Mononuclear cell (primary cell): Measurements from ENCODE around the gene RGS18. TPM values are rescaled to one million over a fixed set of nuclear protein-coding genes. Genes with fewer than 3 reads are reported as not detected.
A peak's percentile ranks its signal among the peaks of the same experiment; 100 is the strongest.
"Not testable (repeated sequence)": the region's sequence is repeated elsewhere in the genome, so short reads cannot be mapped to it uniquely, and the experiment has no call there.

Experiments used
- H3K27me3 ChIP-seq: 2 replicates; pipeline ENCODE4 v1.6.0; 2011; ENCODE audit warnings: low read length, control low read depth; ENCODE audit not compliant: insufficient read depth
- H3K4me1 ChIP-seq: 2 replicates; pipeline ENCODE4 v1.5.1; 2011; ENCODE audit warnings: mild to moderate bottlenecking, low read length, control low read depth; ENCODE audit not compliant: insufficient read depth
- H3K4me3 ChIP-seq: 2 replicates; pipeline ENCODE4 v1.5.1; 2011; ENCODE audit warnings: mild to moderate bottlenecking, low read length, moderate library complexity
- H3K9me3 ChIP-seq: 2 replicates; pipeline ENCODE4 v1.5.1; 2011; ENCODE audit warnings: low read depth, mild to moderate bottlenecking, control low read depth, low read length
- total RNA-seq: library from RNA; depleted of rRNA; stranded (reverse); fragments of >200 nt; gene quantifications from one replicate; pipeline ENCODE4 v1.2.3, GENCODE V29; 2012

Gene RGS18, protein sequence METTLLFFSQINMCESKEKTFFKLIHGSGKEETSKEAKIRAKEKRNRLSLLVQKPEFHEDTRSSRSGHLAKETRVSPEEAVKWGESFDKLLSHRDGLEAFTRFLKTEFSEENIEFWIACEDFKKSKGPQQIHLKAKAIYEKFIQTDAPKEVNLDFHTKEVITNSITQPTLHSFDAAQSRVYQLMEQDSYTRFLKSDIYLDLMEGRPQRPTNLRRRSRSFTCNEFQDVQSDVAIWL
- total RNA-seq, result 263 TPM

DNA sequence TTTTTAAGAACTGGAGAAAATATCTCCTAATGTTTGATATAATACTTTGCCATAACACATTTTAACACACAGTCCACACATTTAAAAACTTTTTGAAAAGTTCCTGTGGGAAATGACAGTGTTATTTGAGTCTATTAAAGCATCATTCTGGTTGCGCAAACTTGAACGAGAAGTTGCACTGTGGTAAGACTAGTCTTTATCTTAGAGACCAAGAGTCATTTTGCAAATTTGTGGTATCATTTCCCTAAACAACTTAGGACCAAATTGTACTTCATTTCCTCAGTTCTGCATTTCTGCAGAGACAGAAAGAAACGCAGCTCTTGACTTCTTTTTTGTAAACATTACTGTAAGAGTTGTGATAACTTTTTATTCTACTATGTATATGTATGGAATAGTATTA, at the start of gene RGS18:
TSS of gene RGS18 (plus strand) at position 282 of the 400 bp plus-strand sequence. CDS start 176 bp downstream, outside the sequence.
- H3K4me3 ChIP-seq, result peak within 1 kb of the TSS; percentile 61
- no peaks in the 10 kb centered on the region for H3K9me3 ChIP-seq
- H3K27me3 ChIP-seq, result no peaks in the 10 kb centered on the region
- H3K4me1 ChIP-seq, result peaks cover 23% of the 10 kb centered on the region

- H3K27me3 ChIP-seq, result no peaks in the 10 kb centered on the region
- no peaks in the 10 kb centered on the region for H3K4me1 ChIP-seq
- H3K9me3 ChIP-seq, result no peaks in the 10 kb centered on the region
- no peak overlapping the region for H3K4me3 ChIP-seq
Measured at GRCh38 chr1:192109576-192109975, 48.7 kb upstream of the RGS18 start.

- no peaks in the 10 kb centered on the region for H3K9me3 ChIP-seq
- no peak overlapping the region for H3K4me3 ChIP-seq
- no peaks in the 10 kb centered on the region for H3K27me3 ChIP-seq
- no peaks in the 10 kb centered on the region for H3K4me1 ChIP-seq
Measured at GRCh38 chr1:192115000-192115399, 43.3 kb upstream of the RGS18 start.

GRCh38 chr1:192118881-192119405, 39.3 kb upstream of the RGS18 start:
- no peak overlapping the region for H3K4me3 ChIP-seq
- no peaks in the 10 kb centered on the region for H3K9me3 ChIP-seq
- no peaks in the 10 kb centered on the region for H3K27me3 ChIP-seq
- H3K4me1 ChIP-seq, result no peaks in the 10 kb centered on the region

- H3K27me3 ChIP-seq, result no peaks in the 10 kb centered on the region
- no peaks in the 10 kb centered on the region for H3K4me1 ChIP-seq
- H3K4me3 ChIP-seq, result no peak overlapping the region
- no peaks in the 10 kb centered on the region for H3K9me3 ChIP-seq
Measured at GRCh38 chr1:192119701-192120100, 38.6 kb upstream of the RGS18 start.

GRCh38 chr1:192122668-192123067, 35.6 kb upstream of the RGS18 start:
- H3K4me3 ChIP-seq, result no peak overlapping the region

GRCh38 chr1:192123212-192123611, 35.0 kb upstream of the RGS18 start:
- Histone ChIP-seq H3K4me1 (no peaks in the 10 kb centered on the region), H3K4me3 (no peak overlapping the region), H3K27me3 (no peaks in the 10 kb centered on the region), H3K9me3 (no peaks in the 10 kb centered on the region)

More at GRCh38 chr1:192122668-192123067, 35.6 kb upstream of the RGS18 start:
- H3K27me3 ChIP-seq, result no peaks in the 10 kb centered on the region
- no peaks in the 10 kb centered on the region for H3K4me1 ChIP-seq
- no peaks in the 10 kb centered on the region for H3K9me3 ChIP-seq

DNA sequence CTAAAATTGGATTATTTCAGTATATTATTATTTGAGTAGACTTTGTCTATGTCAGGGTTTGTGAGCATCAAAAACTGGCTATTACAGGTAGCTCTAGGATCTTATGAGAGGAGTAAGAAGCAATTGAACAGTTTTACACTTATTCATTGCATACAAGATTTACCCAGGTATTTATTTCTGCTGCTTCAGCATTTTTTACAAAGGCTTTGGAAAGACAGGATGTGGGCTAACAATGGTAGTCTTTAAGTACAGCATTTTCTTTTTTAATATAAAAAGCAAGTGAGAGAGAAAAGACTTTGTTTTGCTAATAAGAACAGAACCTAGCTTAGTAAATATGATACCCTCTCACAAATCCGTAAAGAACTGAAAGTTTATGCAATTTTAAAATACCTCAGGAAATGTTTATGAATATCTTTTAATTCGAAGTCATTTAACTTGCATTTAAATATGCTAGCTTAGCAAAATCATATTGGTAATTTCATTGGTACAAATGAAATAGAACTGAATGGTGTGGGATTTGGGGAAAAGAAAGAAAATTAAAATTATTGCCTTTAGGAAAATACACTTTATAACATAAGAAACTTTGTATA, 32.1 kb upstream of the RGS18 start:
- H3K27me3 ChIP-seq, result no peaks in the 10 kb centered on the region
- no peak overlapping the region for H3K4me3 ChIP-seq
- H3K9me3 ChIP-seq, result no peaks in the 10 kb centered on the region
- H3K4me1 ChIP-seq, result no peaks in the 10 kb centered on the region

DNA sequence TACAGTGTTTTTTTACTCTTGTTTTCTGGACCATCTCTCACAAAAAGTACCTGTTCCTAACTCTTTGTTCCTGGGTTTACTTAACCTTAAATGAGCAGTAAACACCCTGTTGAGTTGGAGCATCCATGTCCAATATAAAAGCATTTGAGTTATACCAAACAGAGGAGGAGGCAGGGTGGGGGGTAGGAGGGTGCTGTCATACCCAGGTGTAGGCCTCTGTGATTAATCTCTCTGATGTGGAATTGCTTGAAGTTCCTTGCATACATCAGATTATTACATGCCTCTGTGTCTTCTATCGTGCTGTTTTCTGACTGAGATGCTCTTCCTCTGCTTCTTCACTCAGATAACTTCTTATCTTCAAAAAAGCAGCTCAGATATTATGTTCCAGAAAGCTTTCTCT, 28.1 kb upstream of the RGS18 start:
- no peaks in the 10 kb centered on the region for H3K9me3 ChIP-seq
- no peaks in the 10 kb centered on the region for H3K27me3 ChIP-seq
- no peak overlapping the region for H3K4me3 ChIP-seq
- no peaks in the 10 kb centered on the region for H3K4me1 ChIP-seq

DNA sequence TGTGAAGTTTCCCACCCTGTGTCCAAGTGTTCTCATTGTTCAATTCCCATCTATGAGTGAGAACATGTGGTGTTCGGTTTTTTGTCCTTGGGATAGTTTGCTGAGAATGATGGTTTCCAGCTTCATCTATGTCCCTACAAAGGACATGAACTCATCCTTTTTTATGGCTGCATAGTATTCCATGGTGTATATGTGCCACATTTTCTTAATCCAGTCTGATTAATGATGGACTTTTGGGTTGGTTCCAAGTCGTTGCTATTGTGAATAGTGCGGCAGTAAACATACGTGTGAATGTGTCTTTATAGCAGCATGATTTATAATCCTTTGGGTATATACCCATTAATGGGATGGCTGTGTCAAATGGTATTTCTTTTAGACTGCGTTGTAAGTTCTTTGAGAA, 27.4 kb upstream of the RGS18 start:
- not testable (repeated sequence) for H3K9me3 ChIP-seq, H3K4me1 ChIP-seq, H3K27me3 ChIP-seq, H3K4me3 ChIP-seq

GRCh38 chr1:192131914-192132313, 26.3 kb upstream of the RGS18 start:
- Histone ChIP-seq H3K27me3 (no peaks in the 10 kb centered on the region), H3K9me3 (no peaks in the 10 kb centered on the region), H3K4me1 (no peaks in the 10 kb centered on the region), H3K4me3 (no peak overlapping the region)

- no peaks in the 10 kb centered on the region for H3K27me3 ChIP-seq
- H3K4me3 ChIP-seq, result no peak overlapping the region
- H3K9me3 ChIP-seq, result no peaks in the 10 kb centered on the region
- H3K4me1 ChIP-seq, result no peaks in the 10 kb centered on the region
Measured at GRCh38 chr1:192133350-192133926, 24.8 kb upstream of the RGS18 start.

DNA sequence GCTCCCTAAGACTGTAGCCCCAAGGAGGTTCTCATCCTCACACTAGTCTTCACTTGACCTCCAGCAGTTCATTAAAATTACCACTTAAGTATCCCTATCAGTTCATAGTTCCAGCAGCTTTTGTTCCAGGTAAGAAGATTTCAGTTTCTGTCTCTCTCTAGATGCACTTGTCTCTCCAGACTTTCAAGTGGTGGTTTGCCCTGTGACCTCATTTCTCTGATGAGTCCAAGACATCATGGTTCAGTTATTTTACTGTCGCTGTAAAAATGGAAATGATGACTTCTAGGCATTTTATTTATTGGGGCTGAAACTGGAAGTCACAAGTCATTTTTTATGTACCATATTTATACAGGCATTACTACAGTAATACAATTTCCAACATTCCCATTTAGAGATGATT, 17.9 kb upstream of the RGS18 start:
- no peaks in the 10 kb centered on the region for H3K4me1 ChIP-seq
- H3K9me3 ChIP-seq, result no peaks in the 10 kb centered on the region
- no peak overlapping the region for H3K4me3 ChIP-seq
- no peaks in the 10 kb centered on the region for H3K27me3 ChIP-seq

DNA sequence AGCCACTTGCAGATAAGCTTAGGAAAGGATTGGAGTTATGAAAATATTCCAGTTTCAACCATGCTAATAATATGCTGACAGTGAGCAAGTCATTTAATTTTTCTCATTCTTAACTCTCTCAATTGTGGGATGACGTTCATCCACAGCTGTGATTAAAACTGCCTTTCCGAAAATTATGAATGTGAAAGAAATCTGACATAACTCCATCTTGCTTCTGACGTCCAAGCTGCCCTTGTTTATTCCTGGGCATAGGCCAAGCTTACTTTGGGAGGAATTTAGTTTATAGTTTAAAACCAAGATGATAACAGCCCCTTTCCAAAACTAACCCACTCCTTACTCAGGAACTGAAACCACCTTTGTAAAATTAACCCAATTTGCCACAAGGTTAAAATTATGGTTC, 11.0 kb upstream of the RGS18 start:
- Histone ChIP-seq H3K27me3 (no peaks in the 10 kb centered on the region), H3K4me3 (no peak overlapping the region), H3K9me3 (no peaks in the 10 kb centered on the region)

GRCh38 chr1:192147696-192148095, 10.6 kb upstream of the RGS18 start:
- Histone ChIP-seq H3K9me3 (no peaks in the 10 kb centered on the region), H3K4me3 (no peak overlapping the region), H3K27me3 (no peaks in the 10 kb centered on the region), H3K4me1 (peaks cover 4% of the 10 kb centered on the region)

More for the DNA sequence above, 11.0 kb upstream of the RGS18 start:
- peaks cover 4% of the 10 kb centered on the region for H3K4me1 ChIP-seq
